SU-DHL-6 (cell line): ENCODE results near the gene TIMM22.

Experiments
- H2AFZ ChIP-seq: fragments of 200-600 bp; sonication (generic); 2 replicates; pipeline ENCODE4 v1.6.1; 2014; ENCODE audit warnings: low read depth, mild to moderate bottlenecking, moderate library complexity, mixed read lengths, antibody characterized with exemption, low read length; ENCODE audit not compliant: severe bottlenecking
- H3F3A ChIP-seq: fragments of 200-600 bp; shearing (Covaris generic); 2 replicates; pipeline ENCODE4 v1.6.0; 2016; ENCODE audit warnings: antibody characterized with exemption, mild to moderate bottlenecking; ENCODE audit not compliant: insufficient read depth
- H3K27ac ChIP-seq: fragments of 200-600 bp; sonication (generic); 2 replicates; pipeline ENCODE4 v1.5.1; 2016; ENCODE audit warnings: low read depth, mild to moderate bottlenecking, low read length, moderate library complexity, mixed read lengths
- H3K27me3 ChIP-seq: fragments of 200-600 bp; sonication (generic), shearing (Covaris generic); 2 replicates; pipeline ENCODE4 v1.6.0; 2014; ENCODE audit warnings: mild to moderate bottlenecking, low read length
- H3K36me3 ChIP-seq: fragments of 200-600 bp; sonication (generic); 2 replicates; pipeline ENCODE4 v1.6.1; 2014; ENCODE audit warnings: mild to moderate bottlenecking, low read length, mixed read lengths
- H3K4me2 ChIP-seq: fragments of 300-600, 200-600 bp; shearing (Covaris generic), sonication (generic); 2 replicates; pipeline ENCODE4 v1.6.0; 2014; ENCODE audit warnings: low read length, low read depth, mild to moderate bottlenecking; ENCODE audit not compliant: poor library complexity, severe bottlenecking
- H3K4me3 ChIP-seq: fragments of 200-600 bp; sonication (generic); 2 replicates; pipeline ENCODE4 v1.5.1; 2014; ENCODE audit warnings: antibody characterized with exemption, low read length, mild to moderate bottlenecking, mixed read lengths; ENCODE audit not compliant: insufficient read depth, poor library complexity, severe bottlenecking
- H3K79me2 ChIP-seq: fragments of 200-600 bp; sonication (generic); 2 replicates; pipeline ENCODE4 v1.6.1; 2014; ENCODE audit warnings: mild to moderate bottlenecking, low read length, moderate library complexity; ENCODE audit not compliant: insufficient read depth
- H3K9ac ChIP-seq: fragments of 200-600 bp; sonication (generic); 2 replicates; pipeline ENCODE4 v1.7.0; 2014; ENCODE audit warnings: mild to moderate bottlenecking, low read length
- H3K9me2 ChIP-seq: fragments of 200-600 bp; sonication (generic); replicated peaks from 2 replicates; pipeline ENCODE4 v1.6.1; 2014; ENCODE audit warnings: low read length; ENCODE audit not compliant: insufficient read depth
- H3K9me3 ChIP-seq: fragments of 200-600 bp; sonication (generic); 2 replicates; pipeline ENCODE4 v1.6.1; 2014; ENCODE audit warnings: low read length, mixed read lengths; ENCODE audit not compliant: insufficient read depth
- H4K20me1 ChIP-seq: fragments of 200-600 bp; sonication (generic); 2 replicates; pipeline ENCODE4 v1.6.1; 2014; ENCODE audit warnings: low read depth, mild to moderate bottlenecking, antibody characterized with exemption, low read length, moderate library complexity, mixed read lengths
- CTCF ChIP-seq: fragments of 200-600 bp; sonication (generic); IDR thresholded peaks from one replicate; pipeline ENCODE4 v1.5.1; 2017; ENCODE audit warnings: antibody characterized with exemption, mild to moderate bottlenecking, low read length, moderate library complexity; ENCODE audit not compliant: insufficient read depth, poor library complexity, severe bottlenecking
- EZH2phosphoT487 ChIP-seq: fragments of 200-600 bp; sonication (generic), shearing (Covaris generic); conservative IDR thresholded peaks from 2 replicates; pipeline ENCODE4 v1.6.1; 2018; ENCODE audit warnings: mild to moderate bottlenecking, antibody characterized with exemption, low read length, moderate library complexity, mixed read lengths

TIMM22 gene

GRCh38 chr17:1038459-1039122 lies 41.7 kb downstream of the TIMM22 start:
- Histone ChIP-seq H4K20me1 (no peaks in the 10 kb centered on the region), H3K4me2 (no peak overlapping the region), H3K27ac (no peak overlapping the region), H3K79me2 (no peaks in the 10 kb centered on the region), H3K9me3 (no peaks in the 10 kb centered on the region), H3K27me3 (no peaks in the 10 kb centered on the region), H3K36me3 (no peaks in the 10 kb centered on the region), H3F3A (no peaks in the 10 kb centered on the region), H3K4me3 (no peak overlapping the region), H3K9ac (no peak overlapping the region), H3K9me2 (no peaks in the 10 kb centered on the region), H2AFZ (no peak overlapping the region)
- no peak for TF ChIP-seq CTCF

- TF ChIP-seq EZH2phosphoT487 (no peak), CTCF (no peak)
- Histone ChIP-seq H3K27ac (no peak overlapping the region), H3K79me2 (no peaks in the 10 kb centered on the region), H3K9ac (no peak overlapping the region), H3K9me3 (no peaks in the 10 kb centered on the region), H4K20me1 (no peaks in the 10 kb centered on the region), H3K9me2 (no peaks in the 10 kb centered on the region), H3K4me2 (no peak overlapping the region), H3K36me3 (no peaks in the 10 kb centered on the region), H3F3A (no peaks in the 10 kb centered on the region), H3K27me3 (no peaks in the 10 kb centered on the region), H3K4me3 (no peak overlapping the region), H2AFZ (no peak overlapping the region)
These were observed 42.2 kb downstream of the TIMM22 start for GRCh38 chr17:1039123-1039507.

DNA sequence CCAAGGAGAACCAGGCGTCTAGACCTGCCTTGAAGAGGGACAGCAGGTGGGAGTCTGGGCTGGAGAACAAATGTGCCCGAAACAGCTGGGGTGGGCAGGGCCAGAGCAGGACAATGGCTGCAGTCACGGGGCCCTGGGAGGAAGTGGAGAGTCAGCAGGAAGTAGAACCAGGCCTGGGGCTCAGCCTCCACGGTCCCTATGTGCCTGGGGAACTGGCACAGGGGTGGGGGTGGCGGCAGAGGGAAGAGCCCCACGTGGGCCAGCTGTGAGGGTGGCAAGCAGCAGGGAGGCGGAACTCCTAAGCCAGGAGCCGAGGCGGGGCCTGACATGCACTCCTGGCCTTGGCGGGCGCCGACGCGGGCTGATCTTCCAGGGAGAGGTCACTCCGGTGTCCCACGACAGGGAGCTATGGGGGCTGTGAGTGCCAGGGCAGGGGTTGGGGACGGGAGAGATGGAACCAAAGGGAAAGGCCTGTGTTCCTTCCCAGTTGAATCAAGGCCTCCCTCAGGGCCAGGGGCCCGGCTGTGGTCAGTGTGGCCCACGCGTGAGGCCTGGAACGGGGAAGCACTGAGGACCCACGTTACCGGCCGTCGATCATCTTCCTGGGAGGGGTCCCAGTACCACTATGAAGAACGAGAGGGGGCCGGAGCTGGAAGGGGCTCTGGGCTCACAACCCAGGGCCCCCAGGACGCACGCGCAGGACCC lies 42.7 kb downstream of the TIMM22 start:
- no peak overlapping the region for H3K9ac ChIP-seq
- no peaks in the 10 kb centered on the region for H3K9me3 ChIP-seq
- H2AFZ ChIP-seq: no peak overlapping the region
- H3K36me3 ChIP-seq: no peaks in the 10 kb centered on the region
- H3K4me2 ChIP-seq: no peak overlapping the region
- no peaks in the 10 kb centered on the region for H3K27me3 ChIP-seq
- no peaks in the 10 kb centered on the region for H3K9me2 ChIP-seq
- no peaks in the 10 kb centered on the region for H3F3A ChIP-seq
- no peak overlapping the region for H3K4me3 ChIP-seq
- no peaks in the 10 kb centered on the region for H3K79me2 ChIP-seq
- H3K27ac ChIP-seq: no peak overlapping the region
- TF ChIP-seq EZH2phosphoT487 (no peak), CTCF (no peak)
- H4K20me1 ChIP-seq: no peaks in the 10 kb centered on the region
